Tibial nerve (tissue), 4 donors: ENCODE data around the gene PNPLA7. TPM values are rescaled to one million over a fixed set of nuclear protein-coding genes. Genes with fewer than 3 reads are reported as not detected.

Experiments
- DNase-seq, 2 donors: peaks; one replicate each; pipeline ENCODE4 v3.0.0-alpha.2; 2019; ENCODE audit warnings: low spot score in 2 of 2
- H3K27ac ChIP-seq, 4 donors: fragments of 200-600 bp; sonication (generic) in 3 of 4; one replicate each; pipeline ENCODE4 v1.5.1; 2017 to 2019; ENCODE audit warnings: mild to moderate bottlenecking in 1 of 4
- H3K27me3 ChIP-seq, 2 donors: fragments of 200-600 bp; sonication (generic) in 1 of 2; one replicate each; pipeline versions ENCODE4 v1.5.1 to v1.6.0; 2017 to 2019
- H3K36me3 ChIP-seq, 3 donors: fragments of 200-600 bp; sonication (generic); one replicate each; pipeline ENCODE4 v1.5.1; 2018 to 2019
- H3K4me1 ChIP-seq, 4 donors: fragments of 200-600 bp; sonication (generic) in 3 of 4; one replicate each; pipeline ENCODE4 v1.5.1; 2017 to 2019
- H3K4me3 ChIP-seq, 4 donors: fragments of 200-600 bp; sonication (generic) in 3 of 4; one replicate each; pipeline ENCODE4 v1.5.1; 2017 to 2019; ENCODE audit warnings: mild to moderate bottlenecking in 1 of 4, moderate library complexity in 1 of 4
- H3K9me3 ChIP-seq, 4 donors: fragments of 200-600 bp; sonication (generic) in 3 of 4; one replicate each; pipeline ENCODE4 v1.5.1; 2017 to 2019
- CTCF ChIP-seq, 5 experiments: fragments of 200-600 bp in 3 of 5; fragments of 450-650 bp in 2 of 5; sonication (generic) in 3 of 5; IDR thresholded peaks; one replicate each; pipeline ENCODE4 v1.5.1; 2016 to 2019; ENCODE audit warnings: antibody characterized with exemption in 5 of 5, mild to moderate bottlenecking in 3 of 5, moderate library complexity in 2 of 5
- EP300 ChIP-seq, 2 donors: sonication (generic); formaldehyde crosslinking; IDR thresholded peaks; one replicate each; pipeline ENCODE4 v1.6.1; 2017; ENCODE audit warnings: antibody characterized with exemption in 2 of 2, mild to moderate bottlenecking in 1 of 2
- POLR2A ChIP-seq, 2 donors: fragments of 450-650 bp; IDR thresholded peaks; one replicate each; pipeline ENCODE4 v1.6.1; 2017; ENCODE audit warnings: antibody characterized with exemption in 2 of 2, mild to moderate bottlenecking in 2 of 2, moderate library complexity in 2 of 2
- WGBS, 2 donors: methylation state at CpG; one replicate each; pipeline ENCODE4 v1.1.5; 2018; 5-methylcytosine and 5-hydroxymethylcytosine counted together
- total RNA-seq, 4 donors: library from RNA; depleted of rRNA; stranded (reverse); fragments of >200 nt; gene quantifications; one replicate each; pipeline ENCODE4 v1.1.0, GENCODE V29; 2016

PNPLA7 gene
- total RNA-seq, 4 donors from 2014 or later: 12.0 to 25.2 (median 18.7) TPM

- 87 to 99% methylated on average over 7 to 12 of the region's 16 CpGs for WGBS, 2 donors
- TF ChIP-seq POLR2A (IDR thresholded peaks at IDR 0.05) (no peak), CTCF (IDR thresholded peaks at IDR 0.05) (no peak), EP300 (IDR thresholded peaks at IDR 0.05) (no peak)
Measured at GRCh38 chr9:137493364-137494103, 56.7 kb downstream of the PNPLA7 start.

DNA sequence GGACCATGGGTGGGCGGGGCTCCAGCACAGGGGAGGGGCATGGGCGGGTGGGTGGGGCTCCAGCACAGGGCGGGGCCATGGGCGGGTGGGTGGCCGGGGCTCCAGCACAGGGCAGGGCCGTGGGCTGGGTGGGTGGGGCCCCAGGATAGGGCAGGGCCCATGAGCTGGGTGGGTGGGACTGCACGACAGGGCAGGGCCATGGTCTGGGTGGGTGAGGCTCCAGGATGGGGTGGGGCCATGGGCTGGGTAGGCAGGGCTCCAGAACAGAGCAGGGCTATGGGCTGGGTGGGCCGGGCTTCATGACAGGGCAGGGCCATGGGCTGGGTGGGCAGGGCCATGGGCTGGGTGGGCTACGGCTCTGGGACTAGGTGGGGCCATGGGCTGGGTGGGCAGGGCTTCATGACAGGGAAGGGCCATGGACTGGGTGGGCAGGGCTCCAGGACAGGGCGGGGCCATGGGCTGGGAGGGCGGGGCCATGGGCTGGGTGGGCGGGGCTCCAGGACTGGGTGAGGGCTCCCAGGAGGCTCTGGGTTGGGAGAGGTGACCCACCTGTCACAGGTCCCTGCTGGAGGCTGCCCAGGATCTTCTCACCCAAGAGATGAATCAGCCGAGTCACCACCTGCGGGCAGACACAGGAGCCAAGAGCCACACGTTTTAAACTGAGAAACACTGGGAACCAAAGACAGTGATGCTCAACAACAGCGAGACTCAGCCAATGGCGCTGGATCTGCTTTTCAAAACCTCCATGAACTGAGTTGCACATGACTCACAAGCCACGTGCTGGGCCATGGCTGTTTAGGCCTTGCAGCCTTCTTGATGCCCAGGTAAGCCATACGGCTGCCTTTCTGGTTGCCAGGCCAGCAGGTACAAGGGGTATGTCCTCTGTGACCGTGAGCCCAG lies 57.5 kb downstream of the PNPLA7 start:
- Histone ChIP-seq H3K36me3 (peaks cover 0 to 43% (median 0%) of the 10 kb centered on the region in 3 donors), H3K9me3 (no peaks in the 10 kb centered on the region), H3K4me3 (no peak overlapping the region), H3K27me3 (no peaks in the 10 kb centered on the region), H3K27ac (peak overlapping the region in 3 of 4 donors; percentile 7 to 56 (median 56)), H3K4me1 (peaks cover 0 to 7% (median 0%) of the 10 kb centered on the region in 4 donors)
- 81 to 92% methylated on average over 11 to 13 of the region's 20 CpGs for WGBS, 2 donors
- TF ChIP-seq POLR2A (IDR thresholded peaks at IDR 0.05) (no peak), CTCF (IDR thresholded peaks at IDR 0.05) (no peak), EP300 (IDR thresholded peaks at IDR 0.05) (no peak)
- DNase-seq: no peak

More at GRCh38 chr9:137493364-137494103, 56.7 kb downstream of the PNPLA7 start:
- Histone ChIP-seq H3K27me3 (no peaks in the 10 kb centered on the region), H3K9me3 (no peaks in the 10 kb centered on the region), H3K4me1 (peaks cover 0 to 7% (median 0%) of the 10 kb centered on the region in 4 donors), H3K27ac (peak overlapping the region in 2 of 4 donors; percentile 50 to 62), H3K36me3 (peaks cover 0 to 45% (median 0%) of the 10 kb centered on the region in 3 donors), H3K4me3 (no peak overlapping the region)
- no peak for DNase-seq

DNA sequence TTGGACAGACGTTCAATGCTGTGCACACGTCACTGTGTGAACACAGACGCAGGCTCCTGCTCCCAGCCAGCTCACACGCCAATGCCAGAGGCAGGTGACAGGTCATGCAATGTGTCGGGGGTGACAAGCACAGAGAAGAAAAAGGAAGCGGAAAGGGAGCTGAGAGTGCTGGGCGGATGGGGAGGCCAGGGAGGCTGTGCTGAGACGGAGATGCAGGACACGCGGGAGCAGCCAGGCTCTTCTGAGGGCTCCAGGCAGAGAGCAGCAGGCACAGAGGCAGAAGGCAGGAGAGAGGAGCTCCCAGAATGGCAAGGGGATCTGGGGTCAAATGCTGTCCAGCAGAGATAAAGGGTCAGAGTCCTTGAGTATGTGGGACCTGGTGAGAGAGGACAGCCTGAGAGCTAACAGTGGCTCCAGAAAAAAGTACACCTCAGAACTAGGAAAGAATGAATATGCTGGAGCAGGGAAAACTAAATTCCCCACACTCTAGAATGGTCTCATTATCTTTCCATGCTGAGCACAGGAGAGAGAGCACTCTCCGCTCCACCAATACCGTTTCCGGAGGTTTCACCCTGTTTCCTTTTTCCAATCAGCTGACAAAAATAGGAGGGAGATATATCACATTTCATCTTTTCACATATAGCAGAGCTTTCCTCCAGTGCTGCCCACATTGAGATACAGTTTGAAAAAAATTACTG lies 58.3 kb downstream of the PNPLA7 start:
- peaks cover 0 to 7% (median 0%) of the 10 kb centered on the region in 4 donors for H3K4me1 ChIP-seq
- H3K27ac ChIP-seq: no peak overlapping the region
- H3K27me3 ChIP-seq: no peaks in the 10 kb centered on the region
- DNase-seq: no peak
- no peak for TF ChIP-seq CTCF (IDR thresholded peaks at IDR 0.05)
- no peak for TF ChIP-seq POLR2A (IDR thresholded peaks at IDR 0.05)
- no peak for TF ChIP-seq EP300 (IDR thresholded peaks at IDR 0.05)
- H3K9me3 ChIP-seq: no peaks in the 10 kb centered on the region
- WGBS, 2 donors: 88 to 90% methylated on average over 13 of the region's 13 CpGs
- H3K36me3 ChIP-seq: peaks cover 0 to 48% (median 0%) of the 10 kb centered on the region in 3 donors
- H3K4me3 ChIP-seq: no peak overlapping the region

- Histone ChIP-seq H3K4me3 (no peak overlapping the region), H3K36me3 (peaks cover 0 to 40% (median 0%) of the 10 kb centered on the region in 3 donors), H3K27me3 (no peaks in the 10 kb centered on the region), H3K4me1 (peaks cover 0 to 7% (median 0%) of the 10 kb centered on the region in 4 donors), H3K27ac (no peak overlapping the region), H3K9me3 (no peaks in the 10 kb centered on the region)
- TF ChIP-seq POLR2A (IDR thresholded peaks at IDR 0.05): no peak
- no peak for TF ChIP-seq EP300 (IDR thresholded peaks at IDR 0.05)
- TF ChIP-seq CTCF (IDR thresholded peaks at IDR 0.05): no peak
- DNase-seq: no peak
- 91% methylated on average over 9 of the region's 9 CpGs for WGBS, 2 donors
Measured at GRCh38 chr9:137490532-137491186, 59.5 kb downstream of the PNPLA7 start.
